K562 (cell line): ENCODE measurements around the gene NEK3. TPM values are rescaled to one million over a fixed set of nuclear protein-coding genes. Genes with fewer than 3 reads are reported as not detected.
A peak's percentile ranks its signal among the peaks of the same experiment; 100 is the strongest.

Source experiments
- ATF7 ChIP-seq: fragments of 450-650 bp; IDR thresholded peaks from 2 replicates; pipeline ENCODE4 v1.7.1; 2014; ENCODE audit warnings: mild to moderate bottlenecking, moderate library complexity
- CBX5 ChIP-seq: IDR thresholded peaks from 2 replicates; pipeline ENCODE4 v1.6.1; 2014; ENCODE audit warnings: low read depth, borderline replicate concordance
- ELF1 ChIP-seq: fragments of 200-800 bp; sonication (Bioruptor generic); IDR thresholded peaks from 2 replicates; pipeline ENCODE4 v1.6.1; 2016; ENCODE audit warnings: missing genetic modification characterization, missing compliant biosample characterization
- ESRRB ChIP-seq: fragments of 250-450 bp; sonication (Bioruptor Pico); IDR thresholded peaks from 2 replicates; pipeline ENCODE4 v1.5.0; 2020; ENCODE audit warnings: mild to moderate bottlenecking, moderate library complexity, borderline replicate concordance
- FOS ChIP-seq: IDR thresholded peaks from 3 replicates; pipeline ENCODE4 v1.6.1; 2011; ENCODE audit not compliant: insufficient read length; ENCODE audit errors: extremely low read depth
- HINFP ChIP-seq: fragments of 450-650 bp; conservative IDR thresholded peaks from 2 replicates; pipeline ENCODE4 v1.6.1; 2016; ENCODE audit warnings: missing genetic modification characterization, low read depth, mild to moderate bottlenecking, control low read depth, missing compliant biosample characterization
- MCM5 ChIP-seq: fragments of 450-650 bp; IDR thresholded peaks from 2 replicates; pipeline ENCODE4 v1.6.1; 2016; ENCODE audit warnings: low read depth
- MECOM ChIP-seq: fragments of 250-450 bp; sonication (Bioruptor Pico); IDR thresholded peaks from 2 replicates; pipeline ENCODE4 v1.8.0; 2022; ENCODE audit warnings: inconsistent platforms
- MTA2 ChIP-seq: fragments of 450-650 bp; IDR thresholded peaks from 2 replicates; pipeline ENCODE4 v1.6.1; 2016; ENCODE audit warnings: low read depth
- NR2F6 ChIP-seq: fragments of 450-650 bp; formaldehyde crosslinking; IDR thresholded peaks from 2 replicates; pipeline ENCODE4 v1.4.0; 2020; ENCODE audit warnings: mild to moderate bottlenecking
- PHB2 ChIP-seq: fragments of 450-650 bp; IDR thresholded peaks from 2 replicates; pipeline ENCODE4 v1.6.1; 2017; ENCODE audit warnings: low read depth
- PML ChIP-seq: IDR thresholded peaks from 2 replicates; pipeline ENCODE4 v1.6.1; 2012; ENCODE audit warnings: low read length, inconsistent platforms
- TFE3 ChIP-seq: fragments of 450-650 bp; formaldehyde crosslinking; IDR thresholded peaks from 2 replicates; pipeline ENCODE4 v1.4.0; 2020; ENCODE audit warnings: mild to moderate bottlenecking, mixed read lengths
- ZEB2 ChIP-seq: fragments of 450-650 bp; IDR thresholded peaks from 2 replicates; pipeline ENCODE4 v1.6.1; 2016
- ZFPM2 ChIP-seq: fragments of 250-450 bp; sonication (Bioruptor Pico); IDR thresholded peaks from 2 replicates; pipeline ENCODE4 v1.5.1; 2022; ENCODE audit warnings: mild to moderate bottlenecking
- ZNF146 ChIP-seq: IDR thresholded peaks from one replicate; pipeline ENCODE4 v1.6.1; 2018; ENCODE audit warnings: missing compliant biosample characterization; ENCODE audit not compliant: unreplicated experiment
- ZNF431 ChIP-seq: sonication (generic); formaldehyde crosslinking; IDR thresholded peaks from 2 replicates; pipeline ENCODE4 v1.8.0; 2022; ENCODE audit warnings: mild to moderate bottlenecking, missing genetic modification reagents
- ZNF57 ChIP-seq: fragments of 450-650 bp; formaldehyde crosslinking; IDR thresholded peaks from 2 replicates; pipeline ENCODE4 v1.4.0; 2020; ENCODE audit warnings: mild to moderate bottlenecking, moderate library complexity
- ZNF589 ChIP-seq: fragments of 200-800 bp; sonication (Bioruptor generic); IDR thresholded peaks from 2 replicates; pipeline ENCODE4 v1.6.1; 2016; ENCODE audit warnings: low read depth, missing genetic modification characterization, missing compliant biosample characterization
- ZNF695 ChIP-seq: fragments of 450-650 bp; formaldehyde crosslinking; IDR thresholded peaks from 2 replicates; pipeline ENCODE4 v1.4.0; 2020; ENCODE audit warnings: mild to moderate bottlenecking, moderate library complexity
- ZNF79 ChIP-seq: fragments of 250-450 bp; sonication (Bioruptor Pico); IDR thresholded peaks from 2 replicates; pipeline ENCODE4 v1.4.0; 2020; ENCODE audit warnings: low read depth, mild to moderate bottlenecking, moderate library complexity
- polyA plus RNA-seq, 8 experiments: library from polyadenylated mRNA; depleted of rRNA in 4 of 8; stranded (reverse) in 5 of 8; unstranded in 3 of 8; fragments of >200 nt; fragmentation: Nextera tagmentation in 2 of 8; fragmentation: Illumina TruSeq in 1 of 8; extraction: Ambion mirVana in 2 of 8; extraction: Trizol in 1 of 8; gene quantifications; 2 replicates each; pipeline versions ENCODE4 v1.2.1 to v1.2.3, GENCODE V29; 2011 to 2014; ENCODE audit warnings: inconsistent platforms in 1 of 8, missing spikeins in 1 of 8
- total RNA-seq, 7 experiments: library from RNA; depleted of rRNA in 6 of 7; stranded (reverse); fragments of >200 nt in 6 of 7; fragmentation: Illumina TruSeq in 2 of 7; extraction: Trizol in 2 of 7; gene quantifications; 2 replicates each; pipeline versions ENCODE4 v1.2.1 to v1.2.3, GENCODE V29; 2011 to 2021; ENCODE audit warnings: low replicate concordance in 1 of 7
- TF ChIP-seq, protein P1 (sequence below): fragments of 450-650 bp; IDR thresholded peaks from 2 replicates; pipeline ENCODE4 v1.6.1; 2016; ENCODE audit warnings: missing biosample characterization, missing genetic modification characterization
- TF ChIP-seq, protein P2 (sequence below): fragments of 250-450 bp; sonication (Bioruptor Pico); IDR thresholded peaks from 2 replicates; pipeline ENCODE4 v1.8.0; 2022; ENCODE audit warnings: moderate library complexity, mild to moderate bottlenecking, inconsistent platforms
- TF ChIP-seq, protein P3 (sequence below), 2 experiments: fragments of 450-650 bp; conservative IDR thresholded peaks; 2 replicates each; pipeline ENCODE4 v1.6.1; 2017; ENCODE audit warnings: mild to moderate bottlenecking in 2 of 2, moderate library complexity in 2 of 2

NEK3 gene
- total and polyA plus RNA-seq, 9 of the 15 experiments (the other 6 are each of a cell fraction or from before 2014, with no cell fraction given), result 6.2 to 11.0 (median 9.3) TPM

- TF ChIP-seq, protein P1, sequence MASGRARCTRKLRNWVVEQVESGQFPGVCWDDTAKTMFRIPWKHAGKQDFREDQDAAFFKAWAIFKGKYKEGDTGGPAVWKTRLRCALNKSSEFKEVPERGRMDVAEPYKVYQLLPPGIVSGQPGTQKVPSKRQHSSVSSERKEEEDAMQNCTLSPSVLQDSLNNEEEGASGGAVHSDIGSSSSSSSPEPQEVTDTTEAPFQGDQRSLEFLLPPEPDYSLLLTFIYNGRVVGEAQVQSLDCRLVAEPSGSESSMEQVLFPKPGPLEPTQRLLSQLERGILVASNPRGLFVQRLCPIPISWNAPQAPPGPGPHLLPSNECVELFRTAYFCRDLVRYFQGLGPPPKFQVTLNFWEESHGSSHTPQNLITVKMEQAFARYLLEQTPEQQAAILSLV, result 0 out of 2 replicates have a peak, but pooled peaks have one; percentile 38
- TF ChIP-seq ZNF57 (CRISPR knock-in tag), result no peak
- no peak for TF ChIP-seq CBX5
- TF ChIP-seq TFE3, result no peak
- no peak for TF ChIP-seq ZNF695 (CRISPR knock-in tag)
- TF ChIP-seq ATF7, result no peak
- TF ChIP-seq ZNF79 (CRISPR knock-in tag), result no peak
- 0 out of 2 replicates have a peak, but pooled peaks have one; percentile 17 for TF ChIP-seq MECOM (CRISPR knock-in tag)
- no peak for TF ChIP-seq ZNF589 (CRISPR knock-in tag)
- TF ChIP-seq ZNF431, result no peak
- TF ChIP-seq ELF1, result no peak
- TF ChIP-seq ZEB2, result no peak
- TF ChIP-seq PHB2, result no peak
- TF ChIP-seq, protein P2, sequence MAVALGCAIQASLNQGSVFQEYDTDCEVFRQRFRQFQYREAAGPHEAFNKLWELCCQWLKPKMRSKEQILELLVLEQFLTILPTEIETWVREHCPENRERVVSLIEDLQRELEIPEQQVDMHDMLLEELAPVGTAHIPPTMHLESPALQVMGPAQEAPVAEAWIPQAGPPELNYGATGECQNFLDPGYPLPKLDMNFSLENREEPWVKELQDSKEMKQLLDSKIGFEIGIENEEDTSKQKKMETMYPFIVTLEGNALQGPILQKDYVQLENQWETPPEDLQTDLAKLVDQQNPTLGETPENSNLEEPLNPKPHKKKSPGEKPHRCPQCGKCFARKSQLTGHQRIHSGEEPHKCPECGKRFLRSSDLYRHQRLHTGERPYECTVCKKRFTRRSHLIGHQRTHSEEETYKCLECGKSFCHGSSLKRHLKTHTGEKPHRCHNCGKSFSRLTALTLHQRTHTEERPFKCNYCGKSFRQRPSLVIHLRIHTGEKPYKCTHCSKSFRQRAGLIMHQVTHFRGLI (CRISPR knock-in tag), result no peak
- no peak for TF ChIP-seq ZFPM2
- no peak for TF ChIP-seq ZNF146 (CRISPR knock-in tag)
- TF ChIP-seq, protein P3, sequence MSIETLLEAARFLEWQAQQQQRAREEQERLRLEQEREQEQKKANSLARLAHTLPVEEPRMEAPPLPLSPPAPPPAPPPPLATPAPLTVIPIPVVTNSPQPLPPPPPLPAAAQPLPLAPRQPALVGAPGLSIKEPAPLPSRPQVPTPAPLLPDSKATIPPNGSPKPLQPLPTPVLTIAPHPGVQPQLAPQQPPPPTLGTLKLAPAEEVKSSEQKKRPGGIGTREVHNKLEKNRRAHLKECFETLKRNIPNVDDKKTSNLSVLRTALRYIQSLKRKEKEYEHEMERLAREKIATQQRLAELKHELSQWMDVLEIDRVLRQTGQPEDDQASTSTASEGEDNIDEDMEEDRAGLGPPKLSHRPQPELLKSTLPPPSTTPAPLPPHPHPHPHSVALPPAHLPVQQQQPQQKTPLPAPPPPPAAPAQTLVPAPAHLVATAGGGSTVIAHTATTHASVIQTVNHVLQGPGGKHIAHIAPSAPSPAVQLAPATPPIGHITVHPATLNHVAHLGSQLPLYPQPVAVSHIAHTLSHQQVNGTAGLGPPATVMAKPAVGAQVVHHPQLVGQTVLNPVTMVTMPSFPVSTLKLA (conservative IDR thresholded peaks at IDR 0.05), result no peak
- peak; percentile 61; the same call in 1 of the 2 replicates for TF ChIP-seq HINFP (tag)
- no peak for TF ChIP-seq PML
- TF ChIP-seq MTA2, result no peak
- no peak for TF ChIP-seq MCM5
- no peak for TF ChIP-seq NR2F6 (CRISPR knock-in tag)
- TF ChIP-seq ESRRB (CRISPR knock-in tag), result no peak
- TF ChIP-seq FOS, result no peak
Measured at GRCh38 chr13:52158629-52159158, 703 bp downstream of the NEK3 start (continued).
